SKM-1 treated with dmso at 0.1 percent for 144 hours (cell line): ENCODE results near the gene FAM217A.

Source experiments
- DNase-seq: peaks from one replicate; lab custom pipeline; 2025; ENCODE audit not compliant: unreplicated experiment; lab: John Stamatoyannopoulos, UW

FAM217A gene

GRCh38 chr6:4085332-4085700, 6.4 kb upstream of the FAM217A start:
- DNase-seq: no peak

DNA sequence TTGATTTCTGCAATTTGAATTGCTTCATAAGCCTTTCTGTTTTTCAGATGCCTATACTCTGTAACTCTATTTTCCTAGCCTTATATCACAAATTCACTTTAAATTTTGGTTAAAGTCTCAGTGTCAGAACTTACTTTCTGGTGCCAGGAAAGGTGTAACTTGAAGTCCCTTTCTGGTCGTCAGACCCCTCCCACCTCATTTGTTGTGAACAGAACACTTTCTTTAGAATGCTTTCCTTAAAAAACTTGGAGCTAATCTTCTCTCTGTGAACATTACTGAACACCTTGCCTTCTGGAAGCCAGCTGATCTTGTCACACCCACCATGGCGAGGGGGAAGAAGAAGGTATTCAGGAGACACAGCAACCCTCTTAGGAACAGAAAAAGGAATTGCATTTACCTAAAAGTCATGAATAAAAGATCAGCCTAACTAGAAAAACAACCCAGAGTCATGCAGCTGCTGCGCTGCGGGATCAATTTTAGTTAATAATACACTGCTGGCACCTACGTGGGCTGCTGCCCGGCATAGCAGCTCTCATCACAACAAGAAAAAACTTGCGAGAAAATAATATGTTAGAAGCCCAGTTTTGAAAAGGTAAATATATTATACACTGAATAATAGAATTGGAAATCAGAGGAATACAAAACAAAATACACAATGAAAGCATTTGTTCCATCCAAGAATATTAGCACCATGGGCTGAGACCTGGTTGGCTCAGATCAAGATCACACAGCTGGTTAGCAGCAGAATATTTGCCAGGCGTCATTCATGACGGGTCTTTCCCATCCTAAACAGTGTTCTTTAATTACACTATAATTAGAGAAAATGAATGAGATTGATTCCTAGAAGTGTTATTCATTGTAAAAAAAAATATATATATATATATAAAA, 5.8 kb upstream of the FAM217A start:
- no peak for DNase-seq

DNA sequence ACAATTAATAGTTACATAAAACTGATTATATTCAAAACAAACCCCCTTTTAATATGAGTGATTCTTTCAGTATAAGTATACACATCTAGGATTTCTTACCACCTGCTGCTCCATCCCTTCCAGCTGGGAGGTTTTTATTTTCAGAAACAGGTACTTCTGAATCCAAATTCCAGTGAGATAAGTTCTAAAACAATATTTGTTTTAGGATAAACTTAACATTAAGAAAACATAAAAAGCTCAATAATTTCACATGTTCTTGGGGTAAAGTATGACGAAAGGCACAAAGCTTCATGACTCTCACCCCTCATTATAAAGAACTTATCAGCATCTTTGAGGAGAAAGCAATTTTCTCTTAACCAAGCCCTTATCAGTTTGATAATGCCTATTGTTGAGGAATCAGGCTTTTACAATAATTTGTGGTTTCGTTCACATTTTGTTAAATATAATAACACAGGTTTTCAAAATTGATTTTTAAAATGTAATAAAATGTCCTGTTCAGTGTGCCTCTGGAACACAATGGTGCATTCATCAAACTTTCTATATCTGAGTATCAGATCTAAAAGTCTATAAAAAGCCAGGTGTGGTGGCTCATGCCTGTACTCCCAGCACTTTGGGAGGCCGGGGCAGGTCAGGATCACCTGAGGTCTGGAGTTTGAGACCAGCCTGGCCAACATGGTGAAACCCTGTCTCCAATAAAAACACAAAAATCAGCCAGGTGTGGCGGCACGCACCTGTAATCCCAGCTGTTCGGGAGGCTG, 4.3 kb downstream of the FAM217A start:
- no peak for DNase-seq

DNA sequence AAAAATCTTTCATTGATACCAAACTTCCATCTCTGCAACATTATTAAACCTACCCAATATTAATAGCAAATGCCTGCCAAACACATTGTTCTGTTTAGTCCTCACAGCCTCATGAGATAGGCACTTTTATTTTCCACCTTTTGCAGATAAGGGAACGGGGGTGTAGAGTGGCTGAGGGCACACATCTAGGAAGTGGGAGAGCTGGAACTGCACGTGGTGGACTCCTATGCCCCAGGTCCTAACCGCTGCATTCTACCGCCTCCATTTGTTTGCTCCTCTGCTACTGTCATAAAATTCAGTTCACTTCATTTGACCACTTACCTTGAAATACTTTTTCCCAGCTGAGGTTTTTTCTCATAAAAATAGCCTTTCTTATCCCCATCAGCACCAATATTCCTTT, 7.6 kb downstream of the FAM217A start:
- no peak for DNase-seq

GRCh38 chr6:4069199-4069598, 9.7 kb downstream of the FAM217A start:
- no peak for DNase-seq

DNA sequence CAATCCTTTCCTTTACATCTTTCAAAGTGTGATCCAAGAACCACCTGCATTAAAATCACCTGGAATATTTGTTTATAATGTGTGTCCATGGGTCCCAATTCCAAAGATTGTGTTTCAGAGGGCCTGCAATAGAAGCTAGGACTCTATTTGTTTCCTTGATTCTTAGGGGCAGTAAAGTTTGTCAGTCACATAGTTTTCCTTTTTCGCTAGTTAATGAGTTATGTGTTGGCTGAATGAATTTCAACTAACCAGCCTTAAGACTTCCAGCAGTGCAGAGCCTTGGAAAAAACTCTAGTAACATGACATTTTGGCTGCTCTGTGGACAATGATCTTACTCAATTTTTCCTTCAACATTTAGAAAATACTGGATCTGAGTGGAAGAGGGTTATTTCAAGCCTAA, 11.3 kb downstream of the FAM217A start:
- no peak for DNase-seq

DNA sequence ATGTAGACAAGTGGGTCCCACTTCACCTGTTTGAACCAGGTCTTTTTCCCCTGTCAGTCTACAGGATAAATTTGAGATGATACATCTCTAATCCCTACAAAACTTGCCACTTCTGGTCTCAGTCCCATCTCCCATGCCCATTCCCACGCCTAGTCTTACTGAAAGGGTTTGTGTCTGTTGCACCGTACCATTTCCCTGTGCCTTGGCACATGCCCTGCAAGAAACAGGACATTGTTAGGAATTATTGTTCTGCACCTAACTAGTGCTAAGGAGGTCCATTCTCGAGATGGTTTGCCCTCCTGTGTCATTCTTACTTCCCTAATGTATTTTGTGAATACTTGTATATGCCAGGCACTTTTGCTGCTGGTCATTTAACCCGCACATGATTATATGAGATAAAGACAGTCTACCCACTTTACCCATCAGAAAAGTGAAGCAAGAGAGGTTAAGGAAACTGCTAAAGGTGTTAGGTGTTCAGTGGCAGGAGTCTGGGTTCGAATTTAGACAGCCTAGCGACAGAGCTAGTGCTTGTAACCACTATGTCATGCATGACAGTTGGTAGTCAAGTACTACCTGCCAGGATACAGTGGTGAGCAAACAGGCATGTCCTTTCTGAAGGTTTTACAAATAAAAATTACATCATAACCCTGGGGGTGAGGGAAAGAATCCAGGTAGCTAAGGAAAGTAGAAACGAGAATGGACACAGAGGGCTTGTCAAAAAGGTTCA, 12.7 kb downstream of the FAM217A start:
- no peak for DNase-seq

GRCh38 chr6:4059115-4059777, 19.7 kb downstream of the FAM217A start:
- DNase-seq: no peak

- DNase-seq: no peak
These were observed 21.9 kb downstream of the FAM217A start for GRCh38 chr6:4057036-4057435.

DNA sequence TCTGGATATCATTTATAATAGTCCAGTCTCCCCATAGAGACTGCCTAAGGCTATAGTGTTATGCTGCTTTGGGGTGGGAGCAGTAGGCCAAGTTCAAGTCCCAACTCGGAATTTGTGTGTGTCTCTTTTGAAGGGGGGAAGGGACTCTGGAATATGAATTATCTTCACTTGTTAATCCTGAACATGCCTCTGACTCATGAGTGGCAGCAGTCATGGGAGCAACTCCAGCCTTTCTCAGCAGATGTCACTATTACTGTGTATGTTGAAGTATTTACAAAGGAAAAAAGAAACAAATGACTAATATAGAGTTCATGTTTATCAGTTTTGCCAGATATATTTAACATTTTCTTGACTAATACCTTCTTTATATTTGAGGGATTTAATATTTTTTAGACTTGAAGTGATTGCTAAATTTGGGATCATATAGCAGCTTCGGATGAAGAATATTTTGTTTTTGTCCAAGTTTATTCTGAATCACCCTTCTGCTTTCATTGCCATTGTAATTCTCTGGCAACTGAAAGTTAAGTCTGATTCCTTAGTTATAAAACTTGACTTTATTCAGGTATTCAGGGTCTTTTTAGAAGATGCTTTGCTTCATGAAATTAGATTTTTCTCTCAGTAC, 23.4 kb downstream of the FAM217A start:
- DNase-seq: no peak

DNA sequence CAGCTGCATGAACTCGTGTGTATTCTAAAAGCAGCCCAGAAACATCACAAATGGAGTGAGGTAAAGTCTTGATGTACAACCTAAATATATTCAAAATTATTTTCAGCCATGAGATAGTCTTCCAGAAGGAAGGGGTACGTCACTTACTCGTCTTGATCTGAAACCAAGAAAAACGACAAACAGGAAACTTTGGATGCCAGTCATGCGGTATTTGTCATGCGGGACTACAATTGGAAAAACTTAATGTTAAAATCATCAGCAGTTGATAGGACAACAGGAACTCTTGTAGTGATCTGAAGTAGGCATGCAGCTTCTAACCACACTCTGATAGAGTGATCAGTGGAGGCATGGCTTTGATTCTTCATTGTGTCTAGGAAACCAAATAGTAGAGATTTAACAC, 29.7 kb downstream of the FAM217A start:
- DNase-seq: no peak

DNA sequence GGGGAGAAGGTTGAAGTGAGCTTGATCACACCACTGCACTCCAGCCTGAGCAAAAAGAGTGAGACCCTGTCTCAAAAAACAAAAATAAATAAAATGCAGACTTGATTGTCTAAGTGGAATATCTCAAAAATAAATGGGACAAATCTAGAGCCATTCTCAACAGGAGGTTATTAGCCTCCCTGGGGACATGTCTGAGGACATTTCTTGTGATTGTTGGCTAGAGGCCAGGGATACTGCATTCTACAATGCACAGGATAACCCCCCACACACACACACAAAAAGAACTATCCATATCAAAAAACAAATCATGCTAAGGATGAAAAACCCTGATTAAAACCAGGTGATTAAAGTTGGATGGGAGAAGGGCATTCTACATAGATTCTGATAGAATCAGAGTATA, 37.5 kb downstream of the FAM217A start:
- DNase-seq: no peak

- no peak for DNase-seq
These were observed 39.6 kb downstream of the FAM217A start for GRCh38 chr6:4039348-4039747.

- no peak for DNase-seq
These were observed 42.4 kb downstream of the FAM217A start for GRCh38 chr6:4036581-4036980.

- no peak for DNase-seq
These were observed 46.5 kb downstream of the FAM217A start for GRCh38 chr6:4032475-4032874.

- DNase-seq: no peak
These were observed 47.5 kb downstream of the FAM217A start for GRCh38 chr6:4031442-4031841.

DNA sequence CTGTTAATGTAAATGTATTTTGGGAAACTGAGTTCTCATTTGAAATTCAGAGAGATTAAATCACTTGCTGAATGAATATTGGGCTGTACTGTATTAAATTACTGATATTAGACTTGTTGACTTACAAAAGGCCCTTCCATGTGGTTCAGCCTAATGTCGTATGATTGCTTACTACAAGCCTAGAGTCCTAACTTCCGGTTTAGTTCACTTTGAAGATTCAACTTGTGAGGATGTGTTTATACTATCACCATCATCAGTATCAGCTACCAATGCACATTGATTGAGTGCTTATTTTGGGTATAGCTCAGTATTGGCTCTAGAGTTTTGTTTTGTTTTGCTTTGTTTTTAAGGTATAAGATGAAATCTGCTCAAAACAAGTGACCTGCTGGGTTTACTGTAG, 48.3 kb downstream of the FAM217A start:
- no peak for DNase-seq

DNA sequence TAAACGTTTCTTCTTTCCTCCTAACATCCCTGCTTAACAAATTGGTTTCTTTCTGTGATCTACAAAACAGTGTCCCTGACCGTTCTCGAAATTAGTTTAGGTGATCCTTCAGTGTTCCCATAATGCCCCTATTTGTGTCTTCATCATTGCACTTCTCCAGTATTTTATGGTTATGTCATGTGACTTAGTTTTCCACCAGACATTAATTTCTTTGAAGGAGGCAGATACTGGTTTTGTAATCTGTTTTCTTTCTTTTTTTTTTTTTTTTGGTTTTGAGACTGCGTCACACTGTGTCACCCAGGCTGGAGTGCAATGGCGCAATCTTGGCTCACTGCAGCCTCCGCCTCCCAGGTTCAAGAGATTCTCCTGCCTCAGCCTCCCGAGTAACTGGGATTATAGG, 49.2 kb downstream of the FAM217A start:
- no peak for DNase-seq

DNA sequence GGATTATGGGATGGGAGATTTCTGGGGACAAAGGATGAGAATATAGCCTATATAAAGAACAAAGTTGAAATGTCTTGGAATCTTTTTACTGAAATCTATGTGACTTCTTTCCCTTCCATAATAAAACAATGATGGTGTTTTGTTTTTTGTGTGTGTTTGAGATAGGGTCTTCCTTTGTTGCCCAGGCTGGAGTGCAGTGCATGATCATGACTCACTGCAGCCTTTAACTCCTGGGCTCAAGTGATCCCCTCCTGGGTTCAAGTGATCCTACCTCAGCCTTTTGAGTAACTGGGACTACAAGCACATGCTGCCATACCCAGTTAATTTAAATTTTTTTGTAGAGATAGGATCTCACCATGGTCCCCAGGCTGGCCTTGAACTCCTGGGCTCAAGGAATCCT, 50.9 kb downstream of the FAM217A start:
- no peak for DNase-seq

GRCh38 chr6:4025681-4026080, 53.3 kb downstream of the FAM217A start:
- DNase-seq: no peak

DNA sequence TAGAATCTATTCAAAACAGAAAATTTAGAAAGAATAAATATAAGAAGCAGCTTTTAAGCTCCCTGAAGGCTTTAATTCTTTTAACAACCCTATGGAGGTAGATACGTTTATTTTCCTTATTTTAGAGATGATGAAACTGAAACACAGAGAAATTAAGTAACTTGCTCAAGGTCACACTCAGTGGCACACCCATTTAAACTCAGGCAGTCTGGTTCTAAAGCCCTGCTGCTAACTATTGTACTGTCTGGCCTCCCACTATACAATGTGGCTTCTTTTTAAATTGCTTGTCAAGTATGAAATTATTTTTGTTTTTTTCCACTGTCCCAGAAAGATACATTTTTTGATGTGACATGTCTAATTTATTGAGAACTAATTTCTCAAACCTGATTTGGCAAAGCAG, 55.7 kb downstream of the FAM217A start:
- DNase-seq: no peak
